KBM-7 (cell line): Measurements from ENCODE around the gene LLGL2.

Source experiments
- DNase-seq: peaks from one replicate; pipeline ENCODE4 v3.0.0-alpha.2; 2015
- in situ Hi-C: fragments of 300-500 bp; cut with MboI; formaldehyde crosslinking; loops from 2 replicates; pipeline ENCODE4 v1.14.3; 2020; ENCODE audit warnings: low sequenced_read_pairs, low pct_unique_long_range_greater_than_20kb, mixed read lengths

LLGL2 gene

DNA sequence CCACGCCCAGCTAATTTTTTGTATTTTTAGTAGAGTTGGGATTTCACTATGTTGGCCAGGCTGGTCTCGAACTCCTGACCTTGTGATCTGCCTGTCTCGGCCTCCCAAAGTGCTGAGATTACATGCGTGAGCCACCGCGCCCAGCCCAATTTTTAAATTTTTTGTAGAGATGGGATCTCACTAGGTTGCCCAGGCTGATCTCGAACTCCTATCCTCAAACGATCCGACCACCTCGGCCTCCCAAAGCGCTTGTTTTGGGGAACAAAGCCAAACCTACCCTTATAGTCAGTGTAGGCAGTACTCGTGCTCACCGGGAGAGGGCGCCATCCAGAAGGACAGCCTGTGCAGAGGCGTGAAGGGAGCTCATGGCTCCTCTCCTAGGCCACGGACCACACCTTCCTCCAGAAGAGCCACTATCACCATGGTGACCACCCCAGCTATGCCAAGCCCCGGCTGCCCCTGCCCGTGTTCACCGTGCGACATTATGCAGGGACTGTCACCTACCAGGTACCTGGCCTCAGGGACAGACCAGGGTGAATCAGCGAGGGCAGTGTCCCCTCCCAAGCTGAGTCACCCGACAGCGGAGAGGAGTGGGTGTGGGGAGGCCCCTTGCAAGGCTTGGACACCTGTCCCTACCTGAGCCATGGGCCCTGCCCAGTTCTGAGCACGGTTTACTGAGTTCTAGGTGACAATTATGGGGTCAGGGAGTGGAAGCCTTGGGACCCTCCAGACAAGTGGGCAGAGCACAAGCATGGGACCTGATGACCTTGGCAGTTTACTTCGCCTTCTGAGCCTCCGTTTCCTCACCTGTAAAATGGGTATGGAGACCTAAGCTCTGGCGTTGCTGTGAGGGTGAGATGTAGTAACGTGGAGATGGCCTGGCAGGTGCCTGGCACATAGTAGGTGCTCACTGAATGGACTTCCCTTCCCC lies 75.8 kb downstream of the LLGL2 start:
- DNase-seq, result peak; percentile 89
- in situ Hi-C loops, result no loop called here

- DNase-seq, result no peak
- in situ Hi-C loops, result no loop called here
Measured at GRCh38 chr17:75602644-75603043, 77.1 kb downstream of the LLGL2 start.

DNA sequence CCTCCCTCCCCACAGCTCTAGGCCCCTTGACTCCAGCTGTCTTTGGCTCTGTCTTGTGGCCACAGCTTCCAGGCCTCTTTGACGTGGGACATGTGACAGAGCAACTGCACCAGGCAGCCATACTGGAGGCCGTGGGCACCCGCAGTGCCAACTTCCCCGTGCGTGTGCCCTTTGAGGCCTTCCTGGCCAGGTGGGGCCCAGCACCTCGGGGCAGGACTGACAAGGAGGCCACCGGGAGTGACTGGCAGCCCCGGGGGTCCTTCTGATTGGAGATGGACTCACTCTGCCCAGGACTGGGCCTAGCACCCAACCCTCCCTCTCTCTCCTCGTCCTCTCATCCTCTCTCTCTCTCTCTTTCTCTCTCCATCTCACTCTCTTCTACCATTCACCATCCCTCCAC lies 77.6 kb downstream of the LLGL2 start:
- no peak for DNase-seq
- in situ Hi-C loops, result no loop called here

- in situ Hi-C loops, result no loop called here
- DNase-seq, result no peak
Measured at GRCh38 chr17:75604034-75604695, 78.7 kb downstream of the LLGL2 start.

GRCh38 chr17:75605790-75606189 lies 80.3 kb downstream of the LLGL2 start:
- in situ Hi-C loops, result no loop called here

GRCh38 chr17:75607086-75607485 lies 81.6 kb downstream of the LLGL2 start:
- DNase-seq, result no peak
- in situ Hi-C loops, result no loop called here

More at GRCh38 chr17:75605790-75606189, 80.3 kb downstream of the LLGL2 start:
- DNase-seq, result no peak

GRCh38 chr17:75610103-75610984 lies 84.8 kb downstream of the LLGL2 start:
- DNase-seq, result no peak
- in situ Hi-C loops, result no loop called here

- DNase-seq, result no peak
- in situ Hi-C loops, result no loop called here
Measured at GRCh38 chr17:75611851-75612429, 86.4 kb downstream of the LLGL2 start.

- in situ Hi-C loops, result no loop called here
- no peak for DNase-seq
Measured at GRCh38 chr17:75612906-75613626, 87.6 kb downstream of the LLGL2 start.

GRCh38 chr17:75614006-75614405 lies 88.5 kb downstream of the LLGL2 start:
- DNase-seq, result no peak
- in situ Hi-C loops, result no loop called here

- in situ Hi-C loops, result no loop called here
- no peak for DNase-seq
Measured at GRCh38 chr17:75614556-75615270, 89.2 kb downstream of the LLGL2 start.

GRCh38 chr17:75615301-75615700 lies 89.8 kb downstream of the LLGL2 start:
- no peak for DNase-seq
- in situ Hi-C loops, result no loop called here

GRCh38 chr17:75616521-75617122 lies 91.1 kb downstream of the LLGL2 start:
- in situ Hi-C loops, result no loop called here
- DNase-seq, result no peak

- DNase-seq, result no peak
- in situ Hi-C loops, result no loop called here
Measured at GRCh38 chr17:75617218-75617617, 91.7 kb downstream of the LLGL2 start.

GRCh38 chr17:75617675-75618074 lies 92.2 kb downstream of the LLGL2 start:
- in situ Hi-C loops, result no loop called here
- no peak for DNase-seq

DNA sequence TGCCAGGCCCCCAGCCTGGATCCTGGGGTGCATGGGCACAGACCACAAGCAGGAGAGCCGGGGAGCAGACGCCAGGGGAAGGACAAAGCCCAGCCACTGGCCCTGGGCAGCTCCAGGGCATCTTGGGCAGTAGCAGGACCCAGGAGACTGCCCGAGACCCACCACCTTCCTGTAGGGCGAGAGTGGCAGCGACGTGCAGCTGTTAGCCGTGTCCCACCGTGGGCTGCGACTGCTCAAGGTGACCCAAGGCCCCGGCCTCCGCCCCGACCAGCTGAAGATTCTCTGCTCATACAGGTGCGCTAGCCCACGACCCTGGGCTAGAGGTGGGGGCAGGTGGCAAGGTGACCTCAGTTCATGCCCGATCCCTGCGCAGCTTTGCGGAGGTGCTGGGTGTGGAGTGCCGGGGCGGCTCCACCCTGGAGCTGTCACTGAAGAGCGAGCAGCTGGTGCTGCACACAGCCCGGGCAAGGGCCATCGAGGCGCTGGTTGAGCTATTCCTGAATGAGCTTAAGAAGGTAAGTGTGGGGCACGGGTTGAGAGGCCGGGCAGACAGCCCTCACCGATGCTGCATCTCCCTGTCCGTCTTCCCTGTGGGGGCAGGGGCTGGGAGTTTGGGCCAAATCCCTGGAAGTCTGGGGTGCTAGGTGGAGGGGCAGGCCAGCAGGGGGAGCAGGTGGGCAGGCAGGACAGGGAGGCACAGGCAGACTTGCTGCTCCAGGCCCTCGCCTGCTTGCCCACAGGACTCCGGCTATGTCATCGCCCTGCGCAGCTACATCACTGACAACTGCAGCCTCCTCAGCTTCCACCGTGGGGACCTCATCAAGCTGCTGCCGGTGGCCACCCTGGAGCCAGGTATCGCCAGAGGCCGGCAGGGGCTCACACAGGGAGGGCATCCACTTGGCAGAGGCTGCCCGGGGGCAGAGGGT lies 94.3 kb downstream of the LLGL2 start:
- peak; percentile 28 for DNase-seq
- in situ Hi-C loops, result loop anchor here (10.0 kb wide), 1 partner anchor 125 kb away; no protein-coding TSS in a partner anchor
